Stimulated activated CD4-positive, alpha-beta T cell treated with anti-CD3 and anti-CD28 coated beads, Interleukin-15, amount 100 ng/mL, for 48 hours (primary cell): ENCODE measurements around the gene WNK2.

Experiments used
- DNase-seq, 2 donors: peaks; one replicate each; pipeline ENCODE4 v3.0.0-alpha.2; 2020; ENCODE audit warnings: low read depth in 2 of 2

The WNK2 gene

GRCh38 chr9:93161786-93162562 is 22.0 kb upstream of the WNK2 start:
- no peak for DNase-seq

- no peak for DNase-seq
Observed at GRCh38 chr9:93164085-93164484, 19.9 kb upstream of the WNK2 start.

- no peak for DNase-seq
Observed at GRCh38 chr9:93166699-93167098, 17.2 kb upstream of the WNK2 start.

- DNase-seq, result no peak
Observed at GRCh38 chr9:93167185-93167584, 16.8 kb upstream of the WNK2 start.

GRCh38 chr9:93167838-93168237 is 16.1 kb upstream of the WNK2 start:
- no peak for DNase-seq

- no peak for DNase-seq
Observed at GRCh38 chr9:93168581-93168980, 15.4 kb upstream of the WNK2 start.

- no peak for DNase-seq
Observed at GRCh38 chr9:93169444-93169843, 14.5 kb upstream of the WNK2 start.

- no peak for DNase-seq
Observed at GRCh38 chr9:93170571-93170970, 13.4 kb upstream of the WNK2 start.

GRCh38 chr9:93171261-93171990 is 12.5 kb upstream of the WNK2 start:
- no peak for DNase-seq

GRCh38 chr9:93172666-93173364 is 11.1 kb upstream of the WNK2 start:
- DNase-seq, result no peak

GRCh38 chr9:93173365-93174051 is 10.4 kb upstream of the WNK2 start:
- DNase-seq, result no peak

- DNase-seq, result no peak
Observed at GRCh38 chr9:93174976-93175375, 9.0 kb upstream of the WNK2 start.

GRCh38 chr9:93177676-93178075 is 6.3 kb upstream of the WNK2 start:
- no peak for DNase-seq

- DNase-seq, result no peak
Observed at GRCh38 chr9:93178851-93179786, 4.8 kb upstream of the WNK2 start.

GRCh38 chr9:93180938-93181337 is 3.0 kb upstream of the WNK2 start:
- no peak for DNase-seq

- no peak for DNase-seq
Observed at GRCh38 chr9:93181672-93182435, 2.1 kb upstream of the WNK2 start.

GRCh38 chr9:93182572-93182971 is 1.4 kb upstream of the WNK2 start:
- DNase-seq, result no peak

GRCh38 chr9:93183131-93183662 is 742 bp upstream of the WNK2 start:
- no peak for DNase-seq

- DNase-seq, result no peak
Observed at GRCh38 chr9:93184432-93185265, 710 bp downstream of the WNK2 start.
